Measurements from ENCODE around the gene COPS3.

- TF ChIP-seq POLR2A (IDR thresholded peaks at IDR 0.05) = no peak
- TF ChIP-seq, protein P1, sequence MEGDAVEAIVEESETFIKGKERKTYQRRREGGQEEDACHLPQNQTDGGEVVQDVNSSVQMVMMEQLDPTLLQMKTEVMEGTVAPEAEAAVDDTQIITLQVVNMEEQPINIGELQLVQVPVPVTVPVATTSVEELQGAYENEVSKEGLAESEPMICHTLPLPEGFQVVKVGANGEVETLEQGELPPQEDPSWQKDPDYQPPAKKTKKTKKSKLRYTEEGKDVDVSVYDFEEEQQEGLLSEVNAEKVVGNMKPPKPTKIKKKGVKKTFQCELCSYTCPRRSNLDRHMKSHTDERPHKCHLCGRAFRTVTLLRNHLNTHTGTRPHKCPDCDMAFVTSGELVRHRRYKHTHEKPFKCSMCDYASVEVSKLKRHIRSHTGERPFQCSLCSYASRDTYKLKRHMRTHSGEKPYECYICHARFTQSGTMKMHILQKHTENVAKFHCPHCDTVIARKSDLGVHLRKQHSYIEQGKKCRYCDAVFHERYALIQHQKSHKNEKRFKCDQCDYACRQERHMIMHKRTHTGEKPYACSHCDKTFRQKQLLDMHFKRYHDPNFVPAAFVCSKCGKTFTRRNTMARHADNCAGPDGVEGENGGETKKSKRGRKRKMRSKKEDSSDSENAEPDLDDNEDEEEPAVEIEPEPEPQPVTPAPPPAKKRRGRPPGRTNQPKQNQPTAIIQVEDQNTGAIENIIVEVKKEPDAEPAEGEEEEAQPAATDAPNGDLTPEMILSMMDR (IDR thresholded peaks at IDR 0.05) = no peak
These were observed 63.1 kb downstream of the COPS3 start for GRCh38 chr17:17217995-17218394.
